GF-D8 (cell line): ENCODE measurements around the gene RCN1.
"Not testable (repeated sequence)": the region's sequence is repeated elsewhere in the genome, so short reads cannot be mapped to it uniquely, and the experiment has no call there.

Experiments used
- DNase-seq: peaks from one replicate; lab custom pipeline; 2025; lab: John Stamatoyannopoulos, UW

RCN1 gene

GRCh38 chr11:32113200-32113919 is 22.5 kb downstream of the RCN1 start:
- no peak for DNase-seq

GRCh38 chr11:32113920-32114203 is 23.0 kb downstream of the RCN1 start:
- DNase-seq: no peak

DNA sequence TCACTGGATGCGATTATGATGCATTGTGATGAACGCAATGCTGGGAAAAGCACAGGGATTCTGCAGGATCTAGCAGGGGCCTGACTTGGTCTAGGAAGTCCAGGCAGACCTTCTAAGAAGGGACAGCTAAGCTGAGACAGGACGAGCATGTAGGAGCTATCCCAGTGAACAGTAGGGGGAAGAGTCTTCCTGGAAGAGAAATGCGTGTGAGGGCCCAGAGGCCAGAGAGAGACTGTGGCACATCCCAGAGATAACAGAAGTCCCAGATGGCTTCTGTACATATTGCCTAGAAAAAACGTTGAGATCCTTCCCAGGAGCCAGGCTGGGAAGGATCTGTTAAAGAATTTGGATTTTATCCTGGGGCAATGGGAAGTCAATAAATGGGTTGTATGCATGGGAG is 24.6 kb downstream of the RCN1 start:
- DNase-seq: no peak

- no peak for DNase-seq
Observed at GRCh38 chr11:32116668-32117067, 25.8 kb downstream of the RCN1 start.

GRCh38 chr11:32118025-32118974 is 27.4 kb downstream of the RCN1 start:
- no peak for DNase-seq

DNA sequence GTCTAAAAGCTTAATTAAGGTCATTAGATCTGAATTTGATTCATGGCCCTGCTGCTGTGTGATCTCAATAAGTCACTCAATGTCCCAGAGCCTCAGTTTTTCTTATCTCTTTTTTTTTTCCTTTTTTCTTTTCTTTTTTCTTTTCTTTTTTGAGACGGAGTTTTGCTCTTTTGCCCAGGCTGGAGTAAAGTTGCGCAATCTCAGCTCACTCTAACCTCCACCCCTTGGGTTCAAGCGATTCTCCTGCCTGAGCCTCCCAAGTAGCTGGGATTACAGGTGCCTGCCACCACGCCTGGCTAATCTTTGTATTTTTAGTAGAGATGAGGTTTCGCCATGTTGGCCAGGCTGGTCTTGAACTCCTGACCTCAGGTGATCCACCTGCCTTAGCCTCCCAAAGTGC is 28.3 kb downstream of the RCN1 start:
- not testable (repeated sequence) for DNase-seq

- DNase-seq: no peak
Observed at GRCh38 chr11:32121012-32121411, 30.1 kb downstream of the RCN1 start.

DNA sequence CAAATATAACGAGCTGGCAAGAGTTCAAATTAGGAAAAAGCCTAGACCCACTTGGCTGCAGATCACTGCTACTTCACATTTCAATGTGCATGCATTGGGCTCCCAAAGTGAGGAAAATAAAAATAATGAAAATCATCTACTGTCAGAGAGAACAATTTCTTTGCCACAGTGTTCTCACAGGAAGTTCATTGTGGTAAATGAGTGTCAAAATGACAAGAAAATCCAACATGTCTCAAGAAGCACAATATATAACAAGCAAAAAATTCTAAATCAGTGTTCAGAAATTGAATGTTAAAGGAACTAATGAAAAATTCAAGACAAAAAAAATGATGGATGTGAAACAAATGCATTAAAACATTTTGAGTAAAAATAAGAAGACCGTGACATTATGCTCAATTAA is 31.3 kb downstream of the RCN1 start:
- no peak for DNase-seq

DNA sequence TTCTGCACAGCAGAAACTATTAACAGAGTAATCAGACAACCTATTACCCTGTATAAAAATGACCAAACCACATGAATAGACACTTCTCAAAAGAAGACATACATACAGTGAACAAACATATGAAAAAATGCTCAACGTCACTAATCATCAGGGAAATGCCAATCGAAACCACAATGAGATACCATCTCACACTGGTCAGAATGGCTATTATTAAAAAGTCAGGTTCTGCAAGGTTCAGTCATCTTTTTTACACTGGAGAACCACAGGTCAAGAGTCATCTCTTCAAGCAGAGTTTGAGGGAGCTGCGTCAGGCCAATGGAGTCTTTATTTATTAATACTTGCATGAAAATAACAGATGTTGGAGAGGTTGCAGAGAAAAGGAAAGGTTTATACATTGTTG is 40.4 kb downstream of the RCN1 start:
- no peak for DNase-seq

GRCh38 chr11:32136657-32137056 is 45.8 kb downstream of the RCN1 start:
- no peak for DNase-seq

DNA sequence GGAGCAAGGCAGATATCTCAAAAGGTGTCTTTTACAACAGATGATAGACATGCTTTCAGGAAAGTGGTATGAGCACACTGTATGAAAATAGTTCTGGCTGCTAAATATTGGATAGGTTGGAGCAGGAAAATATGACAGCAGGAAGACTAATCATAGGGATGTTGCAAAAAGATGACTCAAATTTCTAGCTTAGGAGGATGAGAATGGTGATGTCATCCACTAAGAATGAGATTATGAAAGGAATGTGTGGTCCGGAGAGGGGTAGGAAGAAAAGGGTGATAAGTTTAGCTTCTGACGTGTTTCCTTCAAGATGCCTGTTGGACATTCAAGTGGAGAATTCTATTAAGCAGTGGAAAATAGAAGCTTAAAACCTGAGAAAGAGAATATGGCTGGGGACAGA is 46.4 kb downstream of the RCN1 start:
- no peak for DNase-seq

DNA sequence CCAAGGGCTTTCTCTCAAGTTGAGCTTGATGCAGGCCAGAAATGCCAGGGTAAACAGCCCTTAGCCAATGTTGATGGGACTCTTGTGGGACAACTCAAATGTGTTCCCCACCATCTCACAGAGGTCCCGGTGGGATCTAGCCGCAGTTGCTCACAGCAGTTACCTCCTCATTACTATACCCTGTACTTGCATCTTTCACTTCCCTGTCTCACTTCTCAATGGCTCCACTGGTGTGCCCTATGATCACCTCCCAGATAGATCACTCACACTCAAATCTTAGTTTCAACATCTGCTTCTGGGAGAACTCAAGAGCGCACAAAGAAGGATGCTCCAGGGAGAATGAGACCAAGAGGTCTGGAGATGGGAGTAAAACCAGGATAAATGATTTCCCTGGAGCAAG is 47.0 kb downstream of the RCN1 start:
- DNase-seq: no peak

DNA sequence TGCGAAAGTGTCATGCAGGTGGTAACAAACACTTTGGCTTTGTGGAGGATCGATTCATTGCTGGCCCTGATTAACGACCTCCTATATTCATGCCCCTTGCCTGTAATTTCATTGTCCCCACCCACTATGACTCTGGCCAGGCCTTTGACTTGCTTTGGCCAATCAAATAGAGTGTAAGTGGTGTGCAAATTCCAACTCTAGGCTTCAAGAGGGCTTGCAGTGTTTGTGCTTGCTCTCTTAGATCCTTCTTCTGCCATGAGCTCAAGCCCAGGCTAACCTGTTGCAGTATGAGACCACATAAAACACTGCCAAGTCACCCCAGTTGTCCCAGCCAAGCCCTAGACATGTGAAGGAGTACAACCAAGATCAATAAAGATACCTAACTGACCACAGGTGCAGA is 48.0 kb downstream of the RCN1 start:
- no peak for DNase-seq

GRCh38 chr11:32139896-32140520 is 49.1 kb downstream of the RCN1 start:
- DNase-seq: no peak

DNA sequence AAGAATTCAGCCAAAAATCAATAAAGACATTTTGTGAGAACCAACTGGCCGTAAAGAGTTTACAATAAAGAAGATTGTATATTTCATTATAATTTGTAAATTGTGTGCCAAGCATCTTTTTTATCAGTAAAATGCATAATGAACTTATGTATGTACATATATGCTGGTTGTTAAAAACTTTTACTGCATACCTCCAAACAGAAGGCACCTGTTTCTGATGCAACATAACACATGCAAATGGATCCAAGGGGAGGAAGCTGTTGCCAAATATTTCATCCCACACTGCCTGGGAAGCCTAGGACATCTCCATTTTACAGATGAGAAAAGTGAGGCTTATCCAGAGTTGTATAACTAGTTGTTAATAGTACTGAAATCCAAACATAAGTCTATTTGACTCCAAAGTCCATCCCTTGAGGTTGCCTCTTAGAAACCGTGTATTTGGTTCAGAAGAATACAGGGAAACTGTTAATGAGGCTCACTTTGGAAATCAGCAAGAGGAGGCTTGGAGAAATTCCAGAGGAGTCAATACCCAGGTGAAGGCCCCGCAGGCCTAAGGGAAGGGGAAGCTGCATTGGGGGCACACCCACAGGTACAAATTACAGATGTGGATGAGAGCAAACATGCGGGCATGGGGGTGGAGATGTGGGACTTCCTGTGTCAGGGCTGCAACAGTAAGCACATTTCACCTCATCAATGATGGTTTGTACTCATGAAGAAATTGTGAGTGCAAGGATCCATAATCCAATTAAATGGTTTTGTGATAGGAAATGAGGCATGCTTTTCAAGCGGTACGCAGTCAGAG is 51.1 kb downstream of the RCN1 start:
- DNase-seq: no peak

DNA sequence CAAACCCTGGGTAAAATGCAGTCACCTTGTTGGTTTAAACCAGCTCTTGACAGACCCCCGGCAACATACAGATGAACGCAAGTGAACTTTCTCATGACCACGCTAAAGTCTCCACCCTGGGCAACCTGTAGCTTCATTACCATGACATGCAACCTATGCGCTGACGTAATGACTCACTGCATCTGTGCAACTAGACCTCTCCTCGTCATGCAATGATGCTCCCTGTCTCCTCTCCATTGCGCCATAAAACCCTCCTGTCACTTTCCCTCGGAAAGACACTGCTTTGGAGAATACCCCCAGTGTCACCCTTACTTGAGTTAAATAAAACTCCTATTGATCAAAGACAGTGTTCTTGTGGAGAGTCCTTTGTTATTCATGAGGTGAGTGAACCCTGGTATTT is 52.5 kb downstream of the RCN1 start:
- DNase-seq: no peak

DNA sequence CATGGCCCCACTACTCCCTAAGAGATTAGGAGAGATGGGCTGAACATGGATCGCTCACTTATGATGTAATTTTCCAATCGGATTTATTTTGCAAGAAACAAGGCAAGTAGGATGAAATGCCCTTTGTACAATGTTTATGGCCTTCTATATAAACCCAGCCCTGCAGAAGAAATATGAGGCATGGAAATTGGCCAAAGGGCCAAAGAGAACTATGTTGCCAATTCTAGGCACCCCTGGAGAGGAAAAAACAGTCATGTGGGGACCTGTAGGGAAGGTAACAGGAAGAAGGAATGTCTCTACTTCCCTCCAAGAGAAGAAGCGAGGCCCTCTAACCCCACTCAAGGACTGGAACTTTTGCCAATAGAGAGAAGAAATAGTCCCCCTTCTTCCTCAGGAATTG is 54.4 kb downstream of the RCN1 start:
- DNase-seq: no peak

DNA sequence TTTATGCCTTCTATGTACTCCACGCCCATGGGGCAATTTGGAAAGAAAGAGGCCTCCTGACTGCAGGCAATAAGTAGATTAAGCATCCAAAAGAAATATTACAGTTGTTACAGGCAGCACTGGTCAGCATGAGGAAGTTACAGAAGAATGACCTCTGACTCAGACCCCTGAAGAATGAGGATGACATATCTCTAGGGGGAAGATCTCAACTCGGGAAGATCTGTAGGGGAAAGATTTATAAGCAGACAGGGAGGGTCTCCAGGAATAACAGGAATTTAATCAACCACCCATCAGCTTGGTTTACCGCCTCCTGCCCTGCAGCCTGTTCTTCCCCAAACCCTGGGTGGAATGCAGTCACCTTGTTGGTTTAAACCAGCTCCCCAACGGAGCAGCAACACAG is 58.0 kb downstream of the RCN1 start:
- no peak for DNase-seq

- DNase-seq: no peak
Observed at GRCh38 chr11:32149748-32150147, 58.9 kb downstream of the RCN1 start.

- no peak for DNase-seq
Observed at GRCh38 chr11:32151027-32151426, 60.2 kb downstream of the RCN1 start.

DNA sequence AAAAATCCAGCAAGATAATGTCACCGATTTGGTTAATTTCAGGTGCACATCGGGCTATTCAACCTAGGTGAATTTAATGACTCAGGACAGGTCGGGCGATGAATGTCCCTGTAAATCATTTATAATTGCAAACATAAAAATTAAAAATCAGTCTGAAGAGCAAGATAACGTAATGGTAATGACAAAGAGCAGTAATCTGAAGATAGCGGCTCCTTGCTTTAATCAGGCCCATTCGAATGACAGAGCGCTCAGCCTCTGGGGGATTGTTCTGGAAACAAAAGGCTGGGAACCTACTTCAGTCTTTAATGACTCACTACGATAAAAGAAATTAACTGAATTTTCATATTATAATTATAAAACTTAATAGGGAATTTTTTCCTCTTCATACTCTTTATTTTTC is 61.3 kb downstream of the RCN1 start:
- no peak for DNase-seq

DNA sequence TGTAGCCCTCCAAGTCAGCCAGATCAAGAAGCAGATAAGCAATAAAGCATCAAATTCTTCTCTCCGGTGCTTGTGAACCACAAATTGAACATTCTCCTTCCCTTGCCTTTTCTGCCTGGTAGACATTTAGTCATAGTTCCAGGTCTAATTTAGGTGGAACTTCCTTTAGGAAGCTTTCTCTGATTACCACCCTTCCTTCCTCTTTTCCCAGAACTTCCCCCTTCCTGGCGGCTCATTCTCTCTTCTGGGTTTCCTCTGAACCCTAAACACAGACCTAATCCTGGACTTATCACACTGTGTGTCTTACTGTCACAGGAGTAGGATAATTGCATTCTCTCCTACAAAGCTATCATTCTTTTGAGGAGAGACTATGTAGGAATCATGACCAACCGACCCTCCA is 61.9 kb downstream of the RCN1 start:
- DNase-seq: no peak
